Stimulated activated CD4-positive, alpha-beta T cell treated with anti-CD3 and anti-CD28 coated beads, Interleukin-12 subunit alpha, Interleukin-12 subunit beta, amount 100 ng/mL, for 24 hours (primary cell): ENCODE measurements around the gene TP53TG3D.
"Not testable (repeated sequence)": the region's sequence is repeated elsewhere in the genome, so short reads cannot be mapped to it uniquely, and the experiment has no call there.

Experiments used
- DNase-seq, 2 experiments: peaks; one replicate each; pipeline ENCODE4 v3.0.0-alpha.2; 2020; ENCODE audit warnings: low read depth in 2 of 2

TP53TG3D gene

GRCh38 chr16:32252986-32253385 is at the start of gene TP53TG3D:
TSS of gene TP53TG3D (plus strand) at chr16:32253286. CDS start at chr16:32253354, 68 bp downstream.
- not testable (repeated sequence) for DNase-seq

- DNase-seq: peak in 1 of 2 experiments; percentile 8
Measured at GRCh38 chr16:32253507-32253906, 421 bp downstream of the TP53TG3D start.

- not testable (repeated sequence) for DNase-seq
Measured at GRCh38 chr16:32261526-32261925, 8.4 kb downstream of the TP53TG3D start.

GRCh38 chr16:32263552-32263951 is 10.5 kb downstream of the TP53TG3D start:
- not testable (repeated sequence) for DNase-seq

- DNase-seq: not testable (repeated sequence)
Measured at GRCh38 chr16:32281910-32282309, 28.8 kb downstream of the TP53TG3D start.

- not testable (repeated sequence) for DNase-seq
Measured at GRCh38 chr16:32283024-32283423, 29.9 kb downstream of the TP53TG3D start.

GRCh38 chr16:32283917-32284495 is 30.9 kb downstream of the TP53TG3D start:
- not testable (repeated sequence) for DNase-seq

- not testable (repeated sequence) for DNase-seq
Measured at GRCh38 chr16:32284800-32285796, 32.0 kb downstream of the TP53TG3D start.

GRCh38 chr16:32286193-32286592 is 33.1 kb downstream of the TP53TG3D start:
- not testable (repeated sequence) for DNase-seq

- not testable (repeated sequence) for DNase-seq
Measured at GRCh38 chr16:32287743-32288142, 34.7 kb downstream of the TP53TG3D start.

GRCh38 chr16:32289197-32289596 is 36.1 kb downstream of the TP53TG3D start:
- not testable (repeated sequence) for DNase-seq

- DNase-seq: not testable (repeated sequence)
Measured at GRCh38 chr16:32302776-32303175, 49.7 kb downstream of the TP53TG3D start.
